ENCODE results near the gene KRTAP2-3.

KRTAP2-3 gene

GRCh38 chr17:41012326-41013120 is 47.4 kb downstream of the KRTAP2-3 start:
- H3K27ac ChIP-seq (ENCODE audit: low read depth, low read length), result no peak overlapping the region
- no peaks in the 10 kb centered on the region for H3K4me1 ChIP-seq (ENCODE audit: control insufficient read depth in 5 of 5, insufficient read depth in 5 of 5, low read length in 5 of 5)
- no peak overlapping the region for H3K4me3 ChIP-seq (ENCODE audit: low read depth in 1 of 5, low read length in 5 of 5)
- no peaks in the 10 kb centered on the region for H3K9me3 ChIP-seq (ENCODE audit: control insufficient read depth in 5 of 5, low read length in 5 of 5)
- no peak overlapping the region for H3K9ac ChIP-seq (ENCODE audit: low read length in 5 of 5)
- H3K36me3 ChIP-seq (ENCODE audit: control insufficient read depth in 5 of 5, insufficient read depth in 5 of 5, low read length in 5 of 5), result no peaks in the 10 kb centered on the region
- H3K27me3 ChIP-seq (ENCODE audit: control insufficient read depth in 5 of 5, insufficient read depth in 4 of 5, low read length in 5 of 5), result no peaks in the 10 kb centered on the region

GRCh38 chr17:41010441-41010840 is 49.5 kb downstream of the KRTAP2-3 start:
- Histone ChIP-seq H3K27ac (ENCODE audit: low read depth, low read length) (no peak overlapping the region), H3K36me3 (ENCODE audit: control insufficient read depth in 5 of 5, insufficient read depth in 5 of 5, low read length in 5 of 5) (no peaks in the 10 kb centered on the region), H3K9ac (ENCODE audit: low read length in 5 of 5) (no peak overlapping the region), H3K27me3 (ENCODE audit: control insufficient read depth in 5 of 5, insufficient read depth in 4 of 5, low read length in 5 of 5) (no peaks in the 10 kb centered on the region), H3K9me3 (ENCODE audit: control insufficient read depth in 5 of 5, low read length in 5 of 5) (no peaks in the 10 kb centered on the region), H3K4me3 (ENCODE audit: low read depth in 1 of 5, low read length in 5 of 5) (no peak overlapping the region), H3K4me1 (ENCODE audit: control insufficient read depth in 5 of 5, insufficient read depth in 5 of 5, low read length in 5 of 5) (no peaks in the 10 kb centered on the region)

GRCh38 chr17:41009936-41010335 is 50.0 kb downstream of the KRTAP2-3 start:
- H3K9me3 ChIP-seq (ENCODE audit: control insufficient read depth in 5 of 5, low read length in 5 of 5), result no peaks in the 10 kb centered on the region
- no peak overlapping the region for H3K4me3 ChIP-seq (ENCODE audit: low read depth in 1 of 5, low read length in 5 of 5)
- H3K4me1 ChIP-seq (ENCODE audit: control insufficient read depth in 5 of 5, insufficient read depth in 5 of 5, low read length in 5 of 5), result no peaks in the 10 kb centered on the region
- H3K27me3 ChIP-seq (ENCODE audit: control insufficient read depth in 5 of 5, insufficient read depth in 4 of 5, low read length in 5 of 5), result no peaks in the 10 kb centered on the region
- no peak overlapping the region for H3K9ac ChIP-seq (ENCODE audit: low read length in 5 of 5)
- no peak overlapping the region for H3K27ac ChIP-seq (ENCODE audit: low read depth, low read length)
- no peaks in the 10 kb centered on the region for H3K36me3 ChIP-seq (ENCODE audit: control insufficient read depth in 5 of 5, insufficient read depth in 5 of 5, low read length in 5 of 5)

- Histone ChIP-seq H3K27ac (ENCODE audit: low read depth, low read length) (no peak overlapping the region), H3K36me3 (ENCODE audit: control insufficient read depth in 5 of 5, insufficient read depth in 5 of 5, low read length in 5 of 5) (no peaks in the 10 kb centered on the region), H3K9ac (ENCODE audit: low read length in 5 of 5) (no peak overlapping the region), H3K9me3 (ENCODE audit: control insufficient read depth in 5 of 5, low read length in 5 of 5) (no peaks in the 10 kb centered on the region), H3K4me3 (ENCODE audit: low read depth in 1 of 5, low read length in 5 of 5) (no peak overlapping the region), H3K27me3 (ENCODE audit: control insufficient read depth in 5 of 5, insufficient read depth in 4 of 5, low read length in 5 of 5) (peaks cover 0 to 2% (median 0%) of the 10 kb centered on the region in 5 donors), H3K4me1 (ENCODE audit: control insufficient read depth in 5 of 5, insufficient read depth in 5 of 5, low read length in 5 of 5) (no peaks in the 10 kb centered on the region)
Observed at GRCh38 chr17:41009301-41009760, 50.6 kb downstream of the KRTAP2-3 start.
